ENCODE measurements around the gene SELENON. TPM values are rescaled to one million over a fixed set of nuclear protein-coding genes. Genes with fewer than 3 reads are reported as not detected.

The SELENON gene
- total RNA-seq, 1 experiment from 2014 or later, result 21.8 TPM

DNA sequence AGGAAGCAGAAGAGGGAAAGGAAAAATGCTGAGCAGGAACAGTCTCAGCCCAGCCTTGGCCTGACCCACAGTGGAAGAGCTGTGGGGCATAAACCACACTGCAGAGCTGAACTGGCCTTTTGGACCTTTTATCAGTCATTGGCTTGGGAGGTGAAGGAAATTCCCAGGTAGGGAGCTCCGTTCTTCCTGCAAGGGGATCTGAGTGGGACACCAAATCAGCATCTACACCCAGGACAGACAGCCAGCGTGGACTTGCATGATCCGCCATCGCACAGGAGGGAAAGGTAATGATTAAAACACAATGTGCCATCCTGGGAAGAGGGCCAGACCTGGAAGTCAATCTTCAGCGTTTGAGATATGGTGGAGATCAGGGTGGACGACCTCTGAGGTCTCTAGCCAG is 18.6 kb downstream of the SELENON start:
- BruUV-seq (replicated peaks), result no TSS peak
- POLR2A ChIA-PET, result interaction anchor here (0.6 to 4.9 kb wide), 17 partner anchors 11 to 586 kb away, joined by 3 to 46 read pairs (median 4); partner anchors contain the start of genes PAFAH2, PAQR7, SELENON and SYF2
- TF ChIP-seq, protein P1, sequence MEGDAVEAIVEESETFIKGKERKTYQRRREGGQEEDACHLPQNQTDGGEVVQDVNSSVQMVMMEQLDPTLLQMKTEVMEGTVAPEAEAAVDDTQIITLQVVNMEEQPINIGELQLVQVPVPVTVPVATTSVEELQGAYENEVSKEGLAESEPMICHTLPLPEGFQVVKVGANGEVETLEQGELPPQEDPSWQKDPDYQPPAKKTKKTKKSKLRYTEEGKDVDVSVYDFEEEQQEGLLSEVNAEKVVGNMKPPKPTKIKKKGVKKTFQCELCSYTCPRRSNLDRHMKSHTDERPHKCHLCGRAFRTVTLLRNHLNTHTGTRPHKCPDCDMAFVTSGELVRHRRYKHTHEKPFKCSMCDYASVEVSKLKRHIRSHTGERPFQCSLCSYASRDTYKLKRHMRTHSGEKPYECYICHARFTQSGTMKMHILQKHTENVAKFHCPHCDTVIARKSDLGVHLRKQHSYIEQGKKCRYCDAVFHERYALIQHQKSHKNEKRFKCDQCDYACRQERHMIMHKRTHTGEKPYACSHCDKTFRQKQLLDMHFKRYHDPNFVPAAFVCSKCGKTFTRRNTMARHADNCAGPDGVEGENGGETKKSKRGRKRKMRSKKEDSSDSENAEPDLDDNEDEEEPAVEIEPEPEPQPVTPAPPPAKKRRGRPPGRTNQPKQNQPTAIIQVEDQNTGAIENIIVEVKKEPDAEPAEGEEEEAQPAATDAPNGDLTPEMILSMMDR (IDR thresholded peaks at IDR 0.05; ENCODE audit: unreplicated experiment), result no peak
- Mint-ChIP-seq H3K4me1 (ENCODE audit: insufficient read depth, unreplicated experiment) (peaks cover 28% of the 10 kb centered on the region), H3K4me3 (ENCODE audit: unreplicated experiment) (peak overlapping the region; percentile 79), H3K9me3 (ENCODE audit: unreplicated experiment) (no peaks in the 10 kb centered on the region), H3K27me3 (ENCODE audit: insufficient read depth, unreplicated experiment) (no peaks in the 10 kb centered on the region), H3K27ac (ENCODE audit: low read depth, unreplicated experiment) (peak overlapping the region; percentile 89), H3K36me3 (ENCODE audit: insufficient read depth, unreplicated experiment) (peaks cover 6% of the 10 kb centered on the region)
- no peak for DNase-seq (ENCODE audit: unreplicated experiment)
- CTCF ChIA-PET, result interaction anchor here (0.9 to 1.0 kb wide), 3 partner anchors 9 to 245 kb away, joined by 3 to 4 read pairs (median 3); no protein-coding TSS in a partner anchor
- intact Hi-C loops (cut with micrococcal nuclease), result no loop called here

DNA sequence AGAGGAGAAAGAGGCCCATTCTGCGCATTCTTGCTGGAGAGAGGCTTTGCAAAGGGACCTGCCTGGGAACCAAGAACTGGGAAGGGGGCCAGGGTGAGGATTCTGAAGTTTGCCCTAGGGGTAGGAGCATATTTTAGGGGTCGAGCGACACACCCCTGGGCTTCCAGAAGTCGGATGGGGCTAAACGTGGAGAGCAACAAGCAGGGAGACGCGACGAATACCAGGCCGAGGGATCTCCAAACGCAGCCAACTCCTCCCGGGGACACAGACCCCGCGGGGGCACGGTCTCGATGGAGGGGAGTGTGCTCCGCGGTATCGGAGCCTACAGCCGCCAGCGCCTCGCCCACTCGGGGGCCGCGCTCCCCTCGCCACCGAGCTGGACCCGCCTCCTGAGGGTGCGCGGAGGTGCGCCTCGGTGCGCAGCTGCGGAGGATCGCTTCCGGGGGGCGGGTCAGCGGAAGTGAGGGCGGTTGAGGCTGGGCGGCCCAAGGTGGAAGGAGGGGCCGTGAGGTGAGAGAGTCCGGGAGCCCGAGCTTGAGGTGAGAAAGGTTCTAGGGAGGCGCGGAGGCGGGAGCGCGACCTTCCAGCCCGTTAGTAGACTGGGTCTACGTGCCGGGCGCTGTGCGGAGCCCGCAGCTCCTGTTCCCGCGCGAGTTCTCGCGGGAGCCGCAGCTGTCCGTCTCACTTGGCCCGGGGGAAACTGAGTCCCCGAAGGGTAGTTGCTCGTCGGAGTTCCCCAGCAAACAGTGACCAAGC is 19.7 kb downstream of the SELENON start, which contains the start of gene MTFR1L:
TSS of gene MTFR1L (plus strand) at position 464 of the 756 bp plus-strand sequence. CDS start 3,151 bp downstream, outside the sequence.
- H3K4me3 Mint-ChIP-seq (ENCODE audit: unreplicated experiment), result peak within 1 kb of the TSS; percentile 79
- H3K9me3 Mint-ChIP-seq (ENCODE audit: unreplicated experiment), result no peaks in the 10 kb centered on the region
- peak; percentile 88 for DNase-seq (ENCODE audit: unreplicated experiment)
- H3K27ac Mint-ChIP-seq (ENCODE audit: low read depth, unreplicated experiment), result peak within 1 kb of the TSS; percentile 89
- POLR2A ChIA-PET, result interaction anchor here (0.6 to 4.9 kb wide), 38 partner anchors 9 to 587 kb away, joined by 3 to 46 read pairs (median 5); partner anchors contain the start of genes AUNIP, MACO1, PAFAH2 and PAQR7
- BruUV-seq (replicated peaks), result no TSS peak
- H3K27me3 Mint-ChIP-seq (ENCODE audit: insufficient read depth, unreplicated experiment), result no peaks in the 10 kb centered on the region
- CTCF ChIA-PET, result interaction anchor here (0.6 to 1.7 kb wide), 9 partner anchors 10 to 650 kb away, joined by 3 to 10 read pairs (median 3); partner anchors contain the start of gene PAFAH2
- peaks cover 33% of the 10 kb centered on the region for H3K4me1 Mint-ChIP-seq (ENCODE audit: insufficient read depth, unreplicated experiment)
- intact Hi-C loops (cut with micrococcal nuclease), result loop anchor here (1.0 to 5.0 kb wide), 4 partner anchors 39 to 178 kb away; partner anchors contain the start of genes AUNIP and PAFAH2
- H3K36me3 Mint-ChIP-seq (ENCODE audit: insufficient read depth, unreplicated experiment), result peaks cover 4% of the 10 kb centered on the region
- TF ChIP-seq, protein P1 (IDR thresholded peaks at IDR 0.05; ENCODE audit: unreplicated experiment), result no peak

DNA sequence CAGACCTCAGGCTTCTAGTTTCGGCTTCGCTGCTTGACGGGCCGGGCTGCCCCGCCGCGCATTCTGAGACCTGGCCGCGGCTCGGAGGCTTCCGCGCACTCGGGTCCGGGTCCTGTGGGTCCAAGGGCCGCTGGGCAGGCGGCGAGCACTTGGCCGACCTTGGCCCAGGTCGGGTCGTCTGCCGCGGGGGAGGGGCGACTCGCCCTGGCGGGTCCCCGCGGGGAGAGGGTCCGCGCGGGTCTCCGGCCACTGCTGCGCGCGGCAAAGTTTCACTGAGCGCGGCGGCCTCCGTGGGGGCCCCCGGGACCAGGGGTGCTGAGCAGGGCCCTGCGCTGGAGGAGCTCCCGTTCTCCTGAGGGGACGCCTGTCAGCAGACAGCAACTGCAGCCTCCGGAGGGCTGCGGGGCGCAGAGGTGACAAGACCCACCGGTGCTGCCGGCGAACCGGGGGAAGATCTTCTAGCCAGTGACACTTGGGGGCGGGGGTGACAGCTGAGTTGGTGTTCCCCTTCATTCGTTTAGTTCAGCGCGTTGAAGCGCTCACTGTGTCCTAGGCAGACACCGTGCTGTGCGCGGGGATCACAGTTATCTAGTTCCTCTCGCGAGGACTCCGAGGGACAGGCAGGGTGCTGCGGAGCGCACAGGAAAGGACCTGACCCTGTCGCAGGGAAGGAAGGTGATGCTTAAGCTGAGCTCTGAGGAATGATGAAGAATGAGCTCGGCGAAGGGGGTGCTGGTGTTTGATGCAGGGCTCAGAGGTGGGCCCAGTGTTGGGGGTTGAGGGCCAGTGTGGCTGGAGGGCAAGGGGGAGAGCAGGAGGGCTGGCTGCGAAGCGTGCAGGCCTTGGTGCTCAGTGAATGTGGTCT is 20.5 kb downstream of the SELENON start:
- POLR2A ChIA-PET, result interaction anchor here (0.6 to 4.9 kb wide), 31 partner anchors 10 to 588 kb away, joined by 3 to 46 read pairs (median 6); partner anchors contain the start of genes AUNIP, MACO1, PAFAH2 and PAQR7
- TF ChIP-seq, protein P1 (IDR thresholded peaks at IDR 0.05; ENCODE audit: unreplicated experiment), result no peak
- BruUV-seq (replicated peaks), result no TSS peak
- peaks cover 33% of the 10 kb centered on the region for H3K4me1 Mint-ChIP-seq (ENCODE audit: insufficient read depth, unreplicated experiment)
- H3K27me3 Mint-ChIP-seq (ENCODE audit: insufficient read depth, unreplicated experiment), result no peaks in the 10 kb centered on the region
- H3K9me3 Mint-ChIP-seq (ENCODE audit: unreplicated experiment), result no peaks in the 10 kb centered on the region
- peak overlapping the region; percentile 89 for H3K27ac Mint-ChIP-seq (ENCODE audit: low read depth, unreplicated experiment)
- peak; percentile 73 for DNase-seq (ENCODE audit: unreplicated experiment)
- intact Hi-C loops (cut with micrococcal nuclease), result loop anchor here (1.0 to 5.0 kb wide), 4 partner anchors 38 to 177 kb away; partner anchors contain the start of genes AUNIP and PAFAH2
- CTCF ChIA-PET, result interaction anchor here (0.6 to 1.7 kb wide), 8 partner anchors 10 to 650 kb away, joined by 3 to 10 read pairs (median 3); partner anchors contain the start of gene PAFAH2
- peaks cover 8% of the 10 kb centered on the region for H3K36me3 Mint-ChIP-seq (ENCODE audit: insufficient read depth, unreplicated experiment)
- H3K4me3 Mint-ChIP-seq (ENCODE audit: unreplicated experiment), result peak overlapping the region; percentile 79
